ENCODE measurements around the gene HSH2D.

Gene HSH2D

DNA sequence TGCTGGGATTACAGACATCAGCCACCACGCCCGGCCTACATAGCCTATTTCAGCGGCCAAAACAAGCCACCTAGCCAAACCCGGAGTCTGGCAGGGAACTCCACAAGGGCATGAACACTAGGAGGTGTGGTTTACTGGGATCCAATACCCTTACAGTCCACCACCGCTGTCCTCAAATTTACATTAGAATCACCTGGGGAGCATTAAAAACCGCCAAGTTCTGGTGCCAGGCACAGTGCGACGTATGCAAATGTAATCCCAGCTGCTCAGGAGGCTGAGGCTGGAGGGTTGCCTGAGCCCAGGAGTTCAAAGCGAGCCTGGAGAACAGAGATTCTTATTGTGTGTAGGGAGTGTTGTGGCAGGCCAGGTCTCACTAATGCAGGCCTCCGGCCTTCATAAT lies 50.0 kb downstream of the HSH2D start:
- H3K9ac ChIP-seq (ENCODE audit: low read length): no peak overlapping the region
- no peak overlapping the region for H3K4me3 ChIP-seq (ENCODE audit: low read depth, low read length)
- peaks cover 32 to 34% of the 10 kb centered on the region in 2 experiments for H3K36me3 ChIP-seq (ENCODE audit: control insufficient read depth in 1 of 2, insufficient read depth in 2 of 2, low read length in 2 of 2)
- H3K9me3 ChIP-seq (ENCODE audit: insufficient read depth, low read depth, low read length): no peaks in the 10 kb centered on the region
- H2AK5ac ChIP-seq (ENCODE audit: low read length): no peak overlapping the region
- no peak overlapping the region for H2BK12ac ChIP-seq (ENCODE audit: low read length)
- peaks cover 7% of the 10 kb centered on the region for H3K79me1 ChIP-seq (ENCODE audit: low read length)
- no peak overlapping the region for H4K8ac ChIP-seq (ENCODE audit: low read depth, low read length)
- no peak for DNase-seq
- H4K12ac ChIP-seq (ENCODE audit: low read depth, low read length): no peak overlapping the region
- no peak overlapping the region for H3K4me2 ChIP-seq (ENCODE audit: low read length)
- H4K91ac ChIP-seq (ENCODE audit: low read depth, low read length): no peak overlapping the region
- H3K18ac ChIP-seq (ENCODE audit: low read length): no peak overlapping the region
- no peak overlapping the region for H2AFZ ChIP-seq (ENCODE audit: insufficient read depth, low read length, poor library complexity)
- peaks cover 4 to 5% of the 10 kb centered on the region in 2 experiments for H3K4me1 ChIP-seq (ENCODE audit: control insufficient read depth in 1 of 2, insufficient read depth in 2 of 2, low read length in 2 of 2)
- H2BK5ac ChIP-seq (ENCODE audit: low read depth, low read length, poor library complexity): no peak overlapping the region
- peaks cover 7% of the 10 kb centered on the region for H3K79me2 ChIP-seq (ENCODE audit: control insufficient read depth, insufficient read depth, low read length, poor library complexity)
- no peak overlapping the region for H3K14ac ChIP-seq (ENCODE audit: low read length)
- no peak overlapping the region for H2BK120ac ChIP-seq (ENCODE audit: insufficient read depth, low read length, poor library complexity)
- no peak overlapping the region for H3K27ac ChIP-seq (ENCODE audit: low read depth, low read length)
- H3K27me3 ChIP-seq (ENCODE audit: insufficient read depth, low read length): no peaks in the 10 kb centered on the region
- no peak overlapping the region for H3K4ac ChIP-seq (ENCODE audit: low read depth, low read length)
- H3K23ac ChIP-seq (ENCODE audit: low read length): no peak overlapping the region
- WGBS (ENCODE audit: extremely low coverage, insufficient coverage, insufficient read length): no CpG with 5 or more reads among the region's 10 CpGs

DNA sequence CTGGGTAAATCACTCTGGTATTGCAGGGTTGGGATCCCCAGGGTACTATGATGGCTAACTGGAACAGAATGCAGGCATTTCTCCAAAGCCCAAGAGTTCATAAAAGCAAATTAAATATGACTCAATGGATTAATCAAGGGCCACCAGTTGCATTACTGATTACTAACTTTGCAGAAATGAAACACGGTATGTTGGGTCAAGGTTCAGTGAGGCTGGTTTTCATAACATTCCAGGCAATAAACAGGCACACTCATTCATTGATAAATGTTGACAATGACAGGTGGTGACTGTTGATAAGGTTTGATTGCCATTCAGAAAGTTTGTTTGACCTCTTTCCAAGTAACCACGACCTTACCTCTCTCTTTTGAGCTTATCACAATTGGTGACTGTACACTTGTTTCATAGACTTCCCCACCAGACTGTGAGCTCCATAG lies 53.7 kb downstream of the HSH2D start:
- DNase-seq: peak in 1 of 2 donors; percentile 33
- Histone ChIP-seq H3K4me3 (ENCODE audit: low read depth, low read length) (no peak overlapping the region), H3K14ac (ENCODE audit: low read length) (peak overlapping the region; percentile 34), H3K23ac (ENCODE audit: low read length) (no peak overlapping the region), H2AK5ac (ENCODE audit: low read length) (no peak overlapping the region), H3K9me3 (ENCODE audit: insufficient read depth, low read depth, low read length) (no peaks in the 10 kb centered on the region), H3K4me2 (ENCODE audit: low read length) (peak overlapping the region; percentile 75), H2BK5ac (ENCODE audit: low read depth, low read length, poor library complexity) (no peak overlapping the region), H3K18ac (ENCODE audit: low read length) (no peak overlapping the region), H4K8ac (ENCODE audit: low read depth, low read length) (peak overlapping the region; percentile 94), H3K4me1 (ENCODE audit: control insufficient read depth in 1 of 2, insufficient read depth in 2 of 2, low read length in 2 of 2) (peaks cover 5 to 7% of the 10 kb centered on the region in 2 experiments), H3K27ac (ENCODE audit: low read depth, low read length) (no peak overlapping the region), H3K27me3 (ENCODE audit: insufficient read depth, low read length) (no peaks in the 10 kb centered on the region), H3K79me1 (ENCODE audit: low read length) (peaks cover 7% of the 10 kb centered on the region), H3K36me3 (ENCODE audit: control insufficient read depth in 1 of 2, insufficient read depth in 2 of 2, low read length in 2 of 2) (peaks cover 10% of the 10 kb centered on the region in 2 experiments), H4K91ac (ENCODE audit: low read depth, low read length) (peak overlapping the region; percentile 72), H2BK12ac (ENCODE audit: low read length) (no peak overlapping the region), H3K79me2 (ENCODE audit: control insufficient read depth, insufficient read depth, low read length, poor library complexity) (peaks cover 7% of the 10 kb centered on the region), H2AFZ (ENCODE audit: insufficient read depth, low read length, poor library complexity) (peak overlapping the region; percentile 56), H3K4ac (ENCODE audit: low read depth, low read length) (peak overlapping the region; percentile 21), H4K12ac (ENCODE audit: low read depth, low read length) (peak overlapping the region; percentile 94), H3K9ac (ENCODE audit: low read length) (peak overlapping the region; percentile 30), H2BK120ac (ENCODE audit: insufficient read depth, low read length, poor library complexity) (no peak overlapping the region)
- WGBS (ENCODE audit: extremely low coverage, insufficient coverage, insufficient read length): no CpG with 5 or more reads among the region's 2 CpGs

DNA sequence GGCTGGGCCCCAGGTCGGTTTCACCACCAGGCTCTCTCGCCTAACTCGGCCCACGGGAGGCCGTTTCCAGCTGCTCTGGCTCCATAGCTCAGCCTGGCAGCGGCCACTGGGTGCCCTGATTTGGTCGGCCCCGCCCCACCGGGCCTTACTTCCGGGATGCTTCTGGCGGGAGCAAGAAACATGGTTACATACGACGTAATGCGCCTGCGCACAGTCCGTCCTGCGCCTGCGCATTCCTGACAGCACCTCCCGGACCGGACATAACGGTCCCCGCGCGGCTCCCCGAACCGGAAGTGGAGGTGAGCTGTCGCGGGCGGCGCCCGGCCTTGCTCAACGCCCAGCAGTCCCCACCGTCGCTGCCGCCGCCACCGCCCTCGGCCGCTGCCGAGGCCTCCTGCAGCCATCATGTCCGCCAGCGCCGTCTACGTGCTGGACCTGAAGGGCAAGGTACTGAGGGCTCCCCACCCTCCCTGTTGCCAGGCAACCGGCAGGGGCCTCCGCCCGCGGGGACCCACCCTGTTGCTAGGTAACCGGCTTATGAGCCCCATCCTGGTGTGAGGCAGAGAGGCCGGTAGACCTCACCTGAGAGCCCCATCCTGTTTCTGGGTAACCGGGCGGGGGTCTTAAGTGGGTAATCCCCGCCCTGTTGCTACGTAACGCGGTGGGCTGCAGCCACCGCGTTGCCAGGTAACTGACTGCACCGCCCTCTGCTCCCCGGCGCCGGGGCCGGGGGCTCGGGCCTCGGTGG lies 54.3 kb downstream of the HSH2D start, which contains the start of gene AP1M1:
Gene AP1M1, plus strand, starts transcription at position 290 of the 748 bp plus-strand sequence. Its CDS starts 116 bp downstream, at position 406.
- Histone ChIP-seq H2AK5ac (ENCODE audit: low read length) (peak within 1 kb of the TSS; percentile 16), H3K27me3 (ENCODE audit: insufficient read depth, low read length) (no peaks in the 10 kb centered on the region), H4K8ac (ENCODE audit: low read depth, low read length) (peak within 1 kb of the TSS; percentile 99), H3K14ac (ENCODE audit: low read length) (peak within 1 kb of the TSS; percentile 97), H4K91ac (ENCODE audit: low read depth, low read length) (peak within 1 kb of the TSS; percentile 82), H3K27ac (ENCODE audit: low read depth, low read length) (no peak within 1 kb of the TSS), H4K12ac (ENCODE audit: low read depth, low read length) (peak within 1 kb of the TSS; percentile 95), H3K23ac (ENCODE audit: low read length) (no peak within 1 kb of the TSS), H3K4me1 (ENCODE audit: control insufficient read depth in 1 of 2, insufficient read depth in 2 of 2, low read length in 2 of 2) (peaks cover 5 to 7% of the 10 kb centered on the region in 2 experiments), H3K18ac (ENCODE audit: low read length) (peak within 1 kb of the TSS; percentile 96), H3K79me1 (ENCODE audit: low read length) (peaks cover 7% of the 10 kb centered on the region), H2AFZ (ENCODE audit: insufficient read depth, low read length, poor library complexity) (peak within 1 kb of the TSS; percentile 98), H2BK5ac (ENCODE audit: low read depth, low read length, poor library complexity) (peak within 1 kb of the TSS; percentile 54), H3K36me3 (ENCODE audit: control insufficient read depth in 1 of 2, insufficient read depth in 2 of 2, low read length in 2 of 2) (peaks cover 10 to 11% of the 10 kb centered on the region in 2 experiments), H2BK12ac (ENCODE audit: low read length) (no peak within 1 kb of the TSS), H3K4me3 (ENCODE audit: low read depth, low read length) (peak within 1 kb of the TSS; percentile 100), H3K4me2 (ENCODE audit: low read length) (peak within 1 kb of the TSS; percentile 75), H3K79me2 (ENCODE audit: control insufficient read depth, insufficient read depth, low read length, poor library complexity) (peaks cover 7% of the 10 kb centered on the region), H3K4ac (ENCODE audit: low read depth, low read length) (peak within 1 kb of the TSS; percentile 94), H3K9ac (ENCODE audit: low read length) (peak within 1 kb of the TSS; percentile 92), H3K9me3 (ENCODE audit: insufficient read depth, low read depth, low read length) (no peaks in the 10 kb centered on the region), H2BK120ac (ENCODE audit: insufficient read depth, low read length, poor library complexity) (peak within 1 kb of the TSS; percentile 48)
- DNase-seq: peak; percentile 99 to 100
- WGBS (ENCODE audit: extremely low coverage, insufficient coverage, insufficient read length): no CpG with 5 or more reads among the region's 65 CpGs

DNA sequence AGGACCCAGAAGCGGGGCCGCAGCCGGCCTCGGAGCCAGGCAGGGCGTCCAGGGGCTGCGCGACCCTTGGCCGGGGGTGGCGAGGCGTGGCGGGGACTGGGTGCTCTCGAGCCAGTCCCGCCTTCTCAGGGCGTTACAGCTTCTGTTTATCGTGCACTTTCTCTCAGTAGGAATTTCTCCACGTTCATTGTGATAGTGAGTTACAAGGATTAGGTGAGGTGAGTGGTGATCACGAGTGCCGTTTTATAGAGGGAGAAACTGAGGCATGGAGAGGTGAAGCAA lies 54.8 kb downstream of the HSH2D start:
- H2AFZ ChIP-seq (ENCODE audit: insufficient read depth, low read length, poor library complexity): peak overlapping the region; percentile 98
- H2BK12ac ChIP-seq (ENCODE audit: low read length): no peak overlapping the region
- peak overlapping the region; percentile 16 for H2AK5ac ChIP-seq (ENCODE audit: low read length)
- peak overlapping the region; percentile 94 for H3K4ac ChIP-seq (ENCODE audit: low read depth, low read length)
- peak overlapping the region; percentile 95 for H4K12ac ChIP-seq (ENCODE audit: low read depth, low read length)
- peak overlapping the region; percentile 92 for H3K9ac ChIP-seq (ENCODE audit: low read length)
- peaks cover 7% of the 10 kb centered on the region for H3K79me2 ChIP-seq (ENCODE audit: control insufficient read depth, insufficient read depth, low read length, poor library complexity)
- H3K23ac ChIP-seq (ENCODE audit: low read length): no peak overlapping the region
- peak overlapping the region; percentile 75 for H3K4me2 ChIP-seq (ENCODE audit: low read length)
- peak overlapping the region; percentile 38 for H3K18ac ChIP-seq (ENCODE audit: low read length)
- H3K27ac ChIP-seq (ENCODE audit: low read depth, low read length): no peak overlapping the region
- peak in 1 of 2 donors; percentile 15 for DNase-seq
- peak overlapping the region; percentile 100 for H3K4me3 ChIP-seq (ENCODE audit: low read depth, low read length)
- H3K4me1 ChIP-seq (ENCODE audit: control insufficient read depth in 1 of 2, insufficient read depth in 2 of 2, low read length in 2 of 2): peaks cover 5 to 7% of the 10 kb centered on the region in 2 experiments
- H3K9me3 ChIP-seq (ENCODE audit: insufficient read depth, low read depth, low read length): no peaks in the 10 kb centered on the region
- peak overlapping the region; percentile 97 for H3K14ac ChIP-seq (ENCODE audit: low read length)
- H3K36me3 ChIP-seq (ENCODE audit: control insufficient read depth in 1 of 2, insufficient read depth in 2 of 2, low read length in 2 of 2): peaks cover 15 to 16% of the 10 kb centered on the region in 2 experiments
- peak overlapping the region; percentile 4 for H2BK120ac ChIP-seq (ENCODE audit: insufficient read depth, low read length, poor library complexity)
- peaks cover 7% of the 10 kb centered on the region for H3K79me1 ChIP-seq (ENCODE audit: low read length)
- no peaks in the 10 kb centered on the region for H3K27me3 ChIP-seq (ENCODE audit: insufficient read depth, low read length)
- no peak overlapping the region for H2BK5ac ChIP-seq (ENCODE audit: low read depth, low read length, poor library complexity)
- peak overlapping the region; percentile 99 for H4K8ac ChIP-seq (ENCODE audit: low read depth, low read length)
- H4K91ac ChIP-seq (ENCODE audit: low read depth, low read length): peak overlapping the region; percentile 82
- WGBS (ENCODE audit: extremely low coverage, insufficient coverage, insufficient read length): no CpG with 5 or more reads among the region's 18 CpGs
